ENCODE results near the gene MAPKAP1. TPM values are rescaled to one million over a fixed set of nuclear protein-coding genes. Genes with fewer than 3 reads are reported as not detected.

MAPKAP1 gene
- polyA plus RNA-seq, 3 donors = 39.9 to 57.5 (median 44.1) TPM

- no peaks in the 10 kb centered on the region for H3K27me3 Mint-ChIP-seq (ENCODE audit: low read depth in 3 of 3)
- no peak for DNase-seq
- H3K27me3 ChIP-seq (ENCODE audit: control insufficient read depth in 2 of 2, insufficient read depth in 2 of 2, low read length in 2 of 2) = no peaks in the 10 kb centered on the region
- no peak overlapping the region for H3K9ac ChIP-seq (ENCODE audit: insufficient read depth, low read length, poor library complexity, severe bottlenecking)
- no peaks in the 10 kb centered on the region for H3K9me3 ChIP-seq (replicated peaks in 1 of 2; ENCODE audit: control insufficient read depth in 1 of 2, insufficient read depth in 1 of 2, low read length in 2 of 2)
- H3K4me3 ChIP-seq (replicated peaks in 1 of 3; ENCODE audit: low read depth in 2 of 3, low read length in 3 of 3) = no peak overlapping the region
- no peaks in the 10 kb centered on the region for H3K79me2 ChIP-seq (ENCODE audit: insufficient read depth, low read length)
- no peak overlapping the region for H2AFZ ChIP-seq (ENCODE audit: insufficient read depth, low read depth, low read length, poor library complexity, severe bottlenecking)
- peaks cover 5 to 20% of the 10 kb centered on the region in 2 donors for H3K36me3 ChIP-seq (replicated peaks in 1 of 2; ENCODE audit: control insufficient read depth in 1 of 2, insufficient read depth in 2 of 2, low read length in 2 of 2)
- H3K4me1 ChIP-seq (ENCODE audit: control insufficient read depth in 1 of 2, insufficient read depth in 2 of 2, low read length in 2 of 2) = peaks cover 18 to 33% of the 10 kb centered on the region in 2 donors
- 100% methylated on average over 4 of the region's 6 CpGs for WGBS (ENCODE audit: insufficient coverage)
- H3K27ac Mint-ChIP-seq = peak overlapping the region in 1 of 7 donors; percentile 16
- intact Hi-C loops (cut with micrococcal nuclease) = no loop called here
- H3K9me3 Mint-ChIP-seq = no peaks in the 10 kb centered on the region
- H4K20me1 ChIP-seq (ENCODE audit: insufficient read depth, low read length) = peaks cover 15% of the 10 kb centered on the region
- no peak overlapping the region for H3K4me2 ChIP-seq (replicated peaks; ENCODE audit: extremely low read depth, low read length, poor library complexity, severe bottlenecking)
- no peak overlapping the region for H3K4me3 Mint-ChIP-seq
- H3K36me3 Mint-ChIP-seq = peaks cover 20 to 28% of the 10 kb centered on the region in 2 donors
- peaks cover 42% of the 10 kb centered on the region for H3K4me1 Mint-ChIP-seq
- H3K27ac ChIP-seq (ENCODE audit: low read depth in 1 of 2, low read length in 2 of 2) = no peak overlapping the region
- TF ChIP-seq CTCF (IDR thresholded peaks at IDR 0.05) = no peak
These were observed 182.2 kb downstream of the MAPKAP1 start for GRCh38 chr9:125524583-125525355.

GRCh38 chr9:125523681-125524080 is 183.3 kb downstream of the MAPKAP1 start:
- Histone ChIP-seq H3K79me2 (ENCODE audit: insufficient read depth, low read length) (no peaks in the 10 kb centered on the region), H3K4me3 (replicated peaks in 1 of 3; ENCODE audit: low read depth in 2 of 3, low read length in 3 of 3) (no peak overlapping the region), H2AFZ (ENCODE audit: insufficient read depth, low read depth, low read length, poor library complexity, severe bottlenecking) (no peak overlapping the region), H3K27me3 (ENCODE audit: control insufficient read depth in 2 of 2, insufficient read depth in 2 of 2, low read length in 2 of 2) (no peaks in the 10 kb centered on the region), H3K36me3 (replicated peaks in 1 of 2; ENCODE audit: control insufficient read depth in 1 of 2, insufficient read depth in 2 of 2, low read length in 2 of 2) (peaks cover 5 to 23% of the 10 kb centered on the region in 2 donors), H3K4me1 (ENCODE audit: control insufficient read depth in 1 of 2, insufficient read depth in 2 of 2, low read length in 2 of 2) (peaks cover 14 to 27% of the 10 kb centered on the region in 2 donors), H3K27ac (ENCODE audit: low read depth in 1 of 2, low read length in 2 of 2) (no peak overlapping the region), H3K4me2 (replicated peaks; ENCODE audit: extremely low read depth, low read length, poor library complexity, severe bottlenecking) (no peak overlapping the region), H4K20me1 (ENCODE audit: insufficient read depth, low read length) (peaks cover 15% of the 10 kb centered on the region), H3K9me3 (replicated peaks in 1 of 2; ENCODE audit: control insufficient read depth in 1 of 2, insufficient read depth in 1 of 2, low read length in 2 of 2) (no peaks in the 10 kb centered on the region), H3K9ac (ENCODE audit: insufficient read depth, low read length, poor library complexity, severe bottlenecking) (no peak overlapping the region)
- Mint-ChIP-seq H3K27me3 (ENCODE audit: low read depth in 3 of 3) (no peaks in the 10 kb centered on the region), H3K9me3 (no peaks in the 10 kb centered on the region), H3K4me1 (peaks cover 35% of the 10 kb centered on the region), H3K4me3 (no peak overlapping the region), H3K27ac (no peak overlapping the region), H3K36me3 (peaks cover 21 to 27% of the 10 kb centered on the region in 2 donors)
- no peak for DNase-seq
- intact Hi-C loops (cut with micrococcal nuclease) = no loop called here
- no peak for TF ChIP-seq CTCF (IDR thresholded peaks at IDR 0.05)
- WGBS (ENCODE audit: insufficient coverage) = 89% methylated on average over 2 of the region's 3 CpGs
